LHCN-M2 (cell line): ENCODE data around the gene DGLUCY. TPM values are rescaled to one million over a fixed set of nuclear protein-coding genes. Genes with fewer than 3 reads are reported as not detected.
"Not testable (repeated sequence)": the region's sequence is repeated elsewhere in the genome, so short reads cannot be mapped to it uniquely, and the experiment has no call there.

Experiments
- DNase-seq: peaks from one replicate; pipeline ENCODE4 v3.0.0-alpha.2; 2012; ENCODE audit warnings: low read depth
- total RNA-seq: library from RNA; depleted of rRNA; stranded (reverse); fragments of >200 nt; gene quantifications from 2 replicates; pipeline ENCODE4 v1.2.3, GENCODE V29; 2014

The DGLUCY gene
- total RNA-seq, 1 experiment from 2014 or later, result 34.8 TPM

DNA sequence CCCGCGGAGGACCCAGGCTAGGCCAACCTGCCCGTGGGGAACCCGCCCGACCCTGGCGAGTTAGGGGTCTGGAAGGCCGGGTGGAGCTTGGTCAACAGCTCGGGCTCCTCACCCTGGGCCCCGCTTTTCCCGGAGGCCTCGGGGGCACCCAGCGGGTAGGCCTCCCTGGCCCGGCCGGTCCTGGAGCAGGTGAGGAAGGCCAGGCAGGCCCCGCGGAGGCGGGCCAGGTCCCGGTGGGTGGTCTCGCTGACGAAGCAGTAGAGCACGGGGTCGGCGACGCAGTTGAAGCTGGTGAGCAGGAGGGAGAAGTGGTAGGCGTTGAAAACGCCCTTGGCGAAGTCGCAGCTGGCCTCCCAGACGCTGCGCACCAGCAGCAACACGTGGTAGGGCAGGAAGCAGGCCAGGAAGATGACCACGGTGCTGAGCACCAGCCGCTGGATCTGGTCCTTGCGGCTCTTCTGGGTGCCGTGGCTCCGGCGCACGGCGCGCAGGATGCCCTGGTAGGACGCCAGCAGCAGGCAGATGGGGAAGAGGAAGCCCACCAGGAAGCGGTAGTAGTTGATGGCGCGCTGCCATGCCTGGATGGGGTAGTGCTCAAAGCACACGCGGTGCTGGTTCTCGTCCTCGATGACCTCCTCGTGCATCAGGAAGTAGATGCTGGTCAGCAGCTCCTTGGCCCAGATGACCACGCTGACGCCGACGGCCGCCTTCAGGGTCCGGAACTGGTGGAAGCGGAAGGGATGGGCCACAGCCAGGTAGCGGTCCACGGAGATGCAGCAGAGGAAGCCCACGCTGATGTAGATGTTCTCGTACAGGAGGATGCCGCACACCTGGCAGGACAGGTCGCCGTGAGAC is 120.3 kb downstream of the DGLUCY start:
- no peak for DNase-seq

GRCh38 chr14:91234791-91235114 is 120.9 kb downstream of the DGLUCY start:
- DNase-seq, result no peak

DNA sequence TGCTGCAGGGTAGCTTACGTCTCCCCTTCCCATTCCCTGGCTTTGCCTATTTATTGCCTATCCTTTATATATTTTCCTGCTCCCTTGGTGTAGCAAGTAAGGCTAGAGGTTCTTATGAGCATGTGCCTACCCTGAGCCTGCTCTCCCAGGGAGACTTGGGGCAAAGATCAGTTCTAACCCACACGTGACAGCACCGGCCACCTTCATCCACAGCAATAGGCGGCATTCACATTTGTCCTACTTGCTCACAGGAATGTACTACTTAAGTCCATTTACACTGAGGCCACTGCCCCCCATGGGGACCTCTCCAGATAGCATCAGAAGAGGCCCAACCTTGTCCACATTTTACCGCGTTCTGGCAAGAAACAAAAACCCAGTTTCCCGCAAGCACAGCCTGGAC is 122.0 kb downstream of the DGLUCY start:
- DNase-seq, result no peak

- peak; percentile 85 for DNase-seq
Measured at GRCh38 chr14:91237219-91237618, 123.3 kb downstream of the DGLUCY start.

DNA sequence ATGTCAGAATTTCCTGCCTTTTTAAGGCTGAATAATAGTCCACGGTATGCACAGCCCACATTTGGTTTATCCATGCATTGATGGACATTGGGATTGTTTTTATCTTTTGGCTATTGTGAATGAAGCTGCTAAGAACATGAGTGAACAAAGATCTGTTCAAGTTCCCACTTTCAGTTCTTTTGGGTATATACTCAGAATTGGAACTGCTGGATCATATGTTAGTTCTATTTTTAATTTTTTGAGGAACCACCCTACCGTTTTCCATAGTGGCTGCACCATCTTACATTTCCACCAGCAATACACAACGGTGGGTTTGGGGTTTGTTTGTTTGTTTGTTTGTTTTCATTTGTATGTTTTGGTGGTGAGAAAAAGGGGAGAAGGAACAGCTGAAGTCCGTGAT is 124.2 kb downstream of the DGLUCY start:
- DNase-seq, result no peak

- DNase-seq, result no peak
Measured at GRCh38 chr14:91238661-91239060, 124.8 kb downstream of the DGLUCY start.

DNA sequence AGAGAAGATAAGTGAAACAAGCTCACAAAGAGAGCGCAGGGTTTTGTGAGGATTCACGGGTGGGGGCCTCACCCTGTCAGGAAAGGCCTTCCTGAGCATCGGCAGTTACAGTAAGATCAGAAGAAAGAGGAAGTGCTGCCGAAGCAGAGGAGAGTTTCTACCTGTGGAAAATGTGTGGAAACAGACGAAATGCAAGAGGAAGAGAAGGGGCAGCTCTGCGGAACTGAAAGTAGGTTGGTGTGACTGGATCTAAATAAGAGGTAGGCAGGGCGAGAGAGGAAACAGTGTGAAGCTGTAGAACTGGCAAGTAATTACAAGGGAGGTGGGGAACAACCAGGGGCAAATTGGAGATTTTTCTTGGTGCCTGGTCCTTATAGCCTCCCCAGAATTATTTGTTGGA is 128.0 kb downstream of the DGLUCY start:
- DNase-seq, result no peak

DNA sequence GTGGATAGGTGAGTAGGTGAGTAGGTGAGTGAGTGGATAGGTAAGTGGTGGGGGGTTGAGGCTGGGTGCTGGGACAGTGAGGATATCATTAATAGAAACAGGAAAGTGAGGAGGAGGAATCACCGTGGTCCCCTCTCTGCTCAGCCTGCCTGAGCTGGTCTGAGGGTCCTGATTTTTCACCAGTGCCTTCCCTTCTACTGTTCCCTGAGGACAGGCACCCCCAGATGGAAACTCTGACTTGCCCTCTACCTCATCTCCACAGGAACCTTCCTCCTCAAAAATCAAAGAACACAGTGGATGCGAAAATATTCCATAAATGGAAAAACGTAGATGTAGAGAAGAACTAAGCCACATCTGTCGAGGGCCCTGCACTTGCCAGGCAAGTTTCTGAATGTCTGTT is 128.8 kb downstream of the DGLUCY start:
- DNase-seq, result no peak

DNA sequence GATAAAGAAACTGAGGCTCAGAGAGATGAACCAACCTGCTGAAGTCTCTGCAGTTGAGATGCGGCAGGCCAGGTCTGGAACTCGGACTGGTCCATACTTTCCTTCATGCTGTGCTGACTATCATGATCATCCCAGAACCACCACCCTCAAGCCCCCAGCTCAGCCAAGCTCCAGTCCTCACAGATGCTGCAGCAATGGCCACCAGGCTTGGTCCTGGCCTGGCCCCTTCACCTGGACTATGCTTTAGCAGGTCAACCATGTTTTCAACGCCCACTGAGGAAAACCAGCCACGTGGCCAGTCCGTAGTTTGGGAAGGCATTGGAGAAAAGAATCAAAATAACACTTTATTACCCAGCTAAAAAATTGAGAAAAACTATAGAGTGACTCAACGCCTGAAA is 129.2 kb downstream of the DGLUCY start:
- DNase-seq, result no peak

DNA sequence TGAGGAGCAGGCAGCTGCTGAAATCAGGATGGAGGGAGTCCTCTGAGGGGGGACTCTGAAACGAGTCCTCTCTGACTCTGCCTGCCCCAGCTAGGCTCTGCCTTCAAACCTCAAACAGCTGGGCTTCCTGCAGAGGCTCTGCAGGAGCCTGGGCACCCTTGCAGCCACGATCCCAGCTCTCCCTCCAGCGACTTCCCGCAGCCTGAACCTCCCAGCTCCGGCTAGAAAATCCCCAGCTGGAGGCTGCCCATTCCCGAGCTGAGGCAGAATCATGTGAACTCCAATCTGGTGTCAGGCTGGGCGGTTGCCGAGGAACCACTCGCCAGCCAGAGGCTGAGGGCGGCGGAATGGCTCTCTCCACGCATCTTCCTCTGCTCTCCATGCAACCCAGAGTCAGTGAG is 130.6 kb downstream of the DGLUCY start, which contains the start of gene GPR68:
TSS of gene GPR68 (minus strand) at position 204 of the 401 bp plus-strand sequence. CDS start 9,654 bp downstream, outside the sequence.
- DNase-seq, result peak; percentile 79

GRCh38 chr14:91245029-91245428 is 131.2 kb downstream of the DGLUCY start:
- no peak for DNase-seq

DNA sequence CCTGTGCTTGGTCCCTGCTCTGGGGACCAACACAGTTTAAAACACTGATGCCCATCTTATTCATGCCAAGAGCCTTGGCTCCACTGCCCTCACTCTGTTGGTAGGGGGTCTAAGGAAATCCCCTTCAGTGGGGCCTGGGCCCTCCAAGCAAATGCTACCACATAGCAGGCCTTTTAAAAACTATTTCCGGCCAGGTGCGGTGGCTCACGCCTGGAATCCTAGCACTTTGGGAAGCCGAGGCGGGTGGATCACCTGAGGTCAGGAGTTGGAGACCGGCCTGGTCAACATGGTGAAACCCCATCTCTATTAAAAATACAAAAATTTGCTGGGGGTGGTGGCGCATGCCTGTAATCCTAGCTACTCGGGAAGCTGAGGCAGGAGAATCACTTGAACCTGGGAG is 131.7 kb downstream of the DGLUCY start:
- not testable (repeated sequence) for DNase-seq

DNA sequence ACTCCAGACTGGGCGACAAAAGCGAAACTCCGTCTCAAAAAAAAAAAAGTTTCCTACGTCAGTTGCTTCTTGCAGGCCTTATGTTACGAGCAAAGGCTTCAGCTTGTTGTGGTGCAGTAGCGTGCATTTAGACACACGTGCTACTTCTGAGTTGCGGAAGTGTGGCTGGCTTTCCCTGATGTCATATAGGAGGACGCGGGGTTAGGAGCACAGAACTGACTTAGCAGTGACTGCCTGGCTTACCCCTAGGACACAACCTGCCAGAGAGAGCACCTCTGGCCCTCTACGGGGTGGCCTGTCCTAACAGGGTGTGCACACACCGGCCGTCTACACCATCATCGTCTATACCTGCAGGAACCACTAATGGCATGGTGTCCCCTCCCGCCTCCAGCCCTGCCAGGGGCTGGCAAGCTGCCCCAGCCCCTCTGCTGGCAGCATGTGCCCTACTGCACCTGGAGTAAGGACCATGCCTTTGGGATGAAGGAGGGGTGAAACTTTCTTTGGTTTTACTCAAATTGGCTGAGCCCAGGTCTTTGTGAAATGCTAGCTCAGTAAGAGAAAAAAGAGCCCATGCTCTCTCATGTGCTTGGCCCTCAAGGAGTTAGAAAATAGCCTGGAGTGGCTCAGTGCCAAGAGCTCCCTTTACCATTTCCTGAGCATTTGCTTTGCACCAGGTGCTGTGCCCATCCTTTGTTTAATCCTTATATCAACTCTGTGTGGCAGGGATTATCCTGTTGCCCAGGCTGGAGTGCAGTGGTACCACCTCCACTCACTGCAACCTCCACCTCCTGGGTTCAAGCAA is 132.4 kb downstream of the DGLUCY start:
- DNase-seq, result no peak

DNA sequence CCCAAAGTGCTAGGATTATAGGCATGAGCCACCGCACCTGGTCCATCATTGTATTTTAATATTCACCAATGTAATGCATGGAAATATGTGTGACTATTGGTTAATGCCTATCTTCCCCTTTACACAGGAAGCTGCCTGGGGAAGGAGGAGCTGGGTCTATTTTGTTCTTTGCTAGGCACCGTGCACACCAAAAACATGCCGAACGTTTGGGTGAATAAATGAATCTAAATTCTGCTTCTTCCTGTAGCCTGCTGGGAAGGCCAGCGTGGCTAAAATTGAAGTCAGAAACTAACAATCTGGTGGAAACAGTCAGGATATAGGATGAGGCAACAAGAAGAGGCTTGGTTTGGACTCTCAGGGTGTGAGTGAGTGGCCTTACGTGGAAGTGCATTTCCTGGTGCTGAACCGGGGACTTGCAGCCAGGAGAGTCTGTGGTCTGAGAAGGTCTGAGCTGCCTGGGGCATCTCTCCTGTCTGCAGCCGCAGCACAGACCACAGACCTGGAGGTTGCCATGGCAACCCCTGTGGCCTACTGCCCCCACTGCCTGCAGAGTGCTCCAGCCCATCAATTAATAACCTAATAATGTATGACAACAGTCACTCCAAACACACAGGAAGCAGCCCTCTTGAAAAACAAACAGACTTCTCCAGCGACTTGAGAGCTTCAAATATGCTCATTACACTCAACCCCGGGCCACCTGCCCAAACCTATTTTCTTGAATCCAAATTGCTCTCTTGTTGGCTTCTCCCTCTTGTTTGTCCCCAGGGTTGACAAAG is 136.2 kb downstream of the DGLUCY start:
- DNase-seq, result no peak

DNA sequence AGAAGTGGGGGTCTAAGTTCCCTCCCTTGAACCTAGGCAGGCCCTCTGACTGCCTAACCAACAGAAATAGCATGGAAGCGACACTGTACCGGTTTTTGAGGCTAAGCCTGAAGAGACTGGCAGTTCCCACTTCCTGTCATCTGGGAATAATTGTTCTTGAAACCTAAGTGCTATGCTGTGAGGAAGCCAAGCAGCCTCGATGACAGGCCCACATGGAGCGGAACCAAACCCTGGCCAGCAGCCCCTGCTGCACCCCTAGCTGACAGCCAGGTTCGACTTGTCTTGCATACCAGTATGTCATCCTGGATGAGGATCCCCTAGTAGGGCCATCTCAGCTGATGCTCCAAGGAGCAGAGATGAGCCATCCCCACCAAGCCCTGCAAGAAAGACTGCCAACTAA is 137.0 kb downstream of the DGLUCY start:
- no peak for DNase-seq

GRCh38 chr14:91252871-91253794 is 139.3 kb downstream of the DGLUCY start:
- no peak for DNase-seq

- DNase-seq, result no peak
Measured at GRCh38 chr14:91253795-91254323, 140.0 kb downstream of the DGLUCY start.

GRCh38 chr14:91254461-91254860 is 140.6 kb downstream of the DGLUCY start:
- no peak for DNase-seq

DNA sequence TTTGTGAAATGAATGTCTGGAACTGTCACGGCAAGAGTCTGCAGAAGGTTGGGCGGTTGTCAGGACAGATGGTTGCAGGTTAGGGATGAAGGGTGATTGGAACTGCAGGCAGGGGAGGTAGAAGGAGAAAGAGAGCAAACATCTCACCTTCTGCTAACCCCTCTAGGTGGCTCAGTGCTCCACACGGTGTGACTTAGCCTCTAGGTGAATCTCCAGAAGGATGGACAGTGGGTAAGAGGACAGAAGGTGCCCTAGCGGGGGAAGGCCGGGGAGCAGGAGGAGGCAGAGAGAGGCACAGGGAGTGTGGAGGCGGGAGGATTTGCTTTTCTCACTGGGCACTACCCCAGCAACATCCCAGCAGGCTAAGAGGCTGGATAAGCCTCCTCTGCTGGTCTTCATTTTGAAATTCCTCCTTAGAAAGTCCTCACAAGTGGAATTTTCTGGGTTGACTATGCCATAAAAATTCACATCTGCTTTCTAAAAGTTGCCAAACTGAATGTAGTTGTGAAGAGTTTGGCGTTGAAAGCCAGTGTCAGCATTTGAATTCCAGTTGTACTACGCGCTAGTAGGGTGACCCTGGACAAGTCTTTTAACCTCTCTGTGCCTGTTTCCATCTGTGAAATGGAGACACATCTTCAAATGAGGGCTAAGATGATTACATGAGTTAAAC is 141.3 kb downstream of the DGLUCY start:
- no peak for DNase-seq

- no peak for DNase-seq
Measured at GRCh38 chr14:91256661-91257060, 142.8 kb downstream of the DGLUCY start.
